ENCODE results near the gene FAM78A.
A peak's percentile ranks its signal among the peaks of the same experiment; 100 is the strongest.

FAM78A gene

GRCh38 chr9:131239161-131239975 lies 36.9 kb downstream of the FAM78A start:
- peaks cover 0 to 7% of the 10 kb centered on the region in 2 donors for H3K36me3 ChIP-seq (ENCODE audit: control insufficient read depth in 2 of 2, insufficient read depth in 2 of 2, low read length in 2 of 2)
- H3K9ac ChIP-seq (ENCODE audit: low read depth in 1 of 2, low read length in 2 of 2), result no peak overlapping the region
- H3K27me3 ChIP-seq (ENCODE audit: control insufficient read depth in 2 of 2, insufficient read depth in 2 of 2, low read length in 2 of 2), result peaks cover 0 to 2% of the 10 kb centered on the region in 2 donors
- H3K27ac ChIP-seq (ENCODE audit: low read depth in 2 of 2, low read length in 2 of 2), result no peak overlapping the region
- H3K4me1 ChIP-seq (ENCODE audit: control insufficient read depth in 2 of 2, insufficient read depth in 2 of 2, low read length in 2 of 2), result peaks cover 11 to 16% of the 10 kb centered on the region in 2 donors
- H3K9me3 ChIP-seq (ENCODE audit: control insufficient read depth in 2 of 2, low read length in 2 of 2), result no peaks in the 10 kb centered on the region
- no peak overlapping the region for H3K4me3 ChIP-seq (ENCODE audit: low read length in 2 of 2)

- Histone ChIP-seq H3K27me3 (ENCODE audit: control insufficient read depth in 2 of 2, insufficient read depth in 2 of 2, low read length in 2 of 2) (peaks cover 0 to 2% of the 10 kb centered on the region in 2 donors), H3K4me1 (ENCODE audit: control insufficient read depth in 2 of 2, insufficient read depth in 2 of 2, low read length in 2 of 2) (peaks cover 11 to 16% of the 10 kb centered on the region in 2 donors), H3K36me3 (ENCODE audit: control insufficient read depth in 2 of 2, insufficient read depth in 2 of 2, low read length in 2 of 2) (peaks cover 6 to 16% of the 10 kb centered on the region in 2 donors), H3K27ac (ENCODE audit: low read depth in 2 of 2, low read length in 2 of 2) (peak overlapping the region in 1 of 2 donors; percentile 54), H3K9me3 (ENCODE audit: control insufficient read depth in 2 of 2, low read length in 2 of 2) (no peaks in the 10 kb centered on the region), H3K4me3 (ENCODE audit: low read length in 2 of 2) (peak overlapping the region in 1 of 2 donors; percentile 59), H3K9ac (ENCODE audit: low read depth in 1 of 2, low read length in 2 of 2) (peak overlapping the region; percentile 36 to 61)
Observed at GRCh38 chr9:131238402-131239021, 37.8 kb downstream of the FAM78A start.

- no peaks in the 10 kb centered on the region for H3K9me3 ChIP-seq (ENCODE audit: control insufficient read depth in 2 of 2, low read length in 2 of 2)
- H3K27ac ChIP-seq (ENCODE audit: low read depth in 2 of 2, low read length in 2 of 2), result peak overlapping the region; percentile 29 to 54
- H3K36me3 ChIP-seq (ENCODE audit: control insufficient read depth in 2 of 2, insufficient read depth in 2 of 2, low read length in 2 of 2), result peaks cover 11 to 19% of the 10 kb centered on the region in 2 donors
- H3K27me3 ChIP-seq (ENCODE audit: control insufficient read depth in 2 of 2, insufficient read depth in 2 of 2, low read length in 2 of 2), result peaks cover 0 to 2% of the 10 kb centered on the region in 2 donors
- H3K4me1 ChIP-seq (ENCODE audit: control insufficient read depth in 2 of 2, insufficient read depth in 2 of 2, low read length in 2 of 2), result peaks cover 11 to 16% of the 10 kb centered on the region in 2 donors
- peak overlapping the region; percentile 44 to 59 for H3K4me3 ChIP-seq (ENCODE audit: low read length in 2 of 2)
- peak overlapping the region; percentile 36 to 61 for H3K9ac ChIP-seq (ENCODE audit: low read depth in 1 of 2, low read length in 2 of 2)
Observed at GRCh38 chr9:131237931-131238401, 38.3 kb downstream of the FAM78A start.

- H3K4me3 ChIP-seq (ENCODE audit: low read length in 2 of 2), result no peak overlapping the region
- no peak overlapping the region for H3K27ac ChIP-seq (ENCODE audit: low read depth in 2 of 2, low read length in 2 of 2)
- peaks cover 11 to 22% of the 10 kb centered on the region in 2 donors for H3K36me3 ChIP-seq (ENCODE audit: control insufficient read depth in 2 of 2, insufficient read depth in 2 of 2, low read length in 2 of 2)
- no peak overlapping the region for H3K9ac ChIP-seq (ENCODE audit: low read depth in 1 of 2, low read length in 2 of 2)
- H3K9me3 ChIP-seq (ENCODE audit: control insufficient read depth in 2 of 2, low read length in 2 of 2), result no peaks in the 10 kb centered on the region
- peaks cover 11 to 16% of the 10 kb centered on the region in 2 donors for H3K4me1 ChIP-seq (ENCODE audit: control insufficient read depth in 2 of 2, insufficient read depth in 2 of 2, low read length in 2 of 2)
- H3K27me3 ChIP-seq (ENCODE audit: control insufficient read depth in 2 of 2, insufficient read depth in 2 of 2, low read length in 2 of 2), result peaks cover 0 to 2% of the 10 kb centered on the region in 2 donors
Observed at GRCh38 chr9:131237291-131237690, 39.0 kb downstream of the FAM78A start.

DNA sequence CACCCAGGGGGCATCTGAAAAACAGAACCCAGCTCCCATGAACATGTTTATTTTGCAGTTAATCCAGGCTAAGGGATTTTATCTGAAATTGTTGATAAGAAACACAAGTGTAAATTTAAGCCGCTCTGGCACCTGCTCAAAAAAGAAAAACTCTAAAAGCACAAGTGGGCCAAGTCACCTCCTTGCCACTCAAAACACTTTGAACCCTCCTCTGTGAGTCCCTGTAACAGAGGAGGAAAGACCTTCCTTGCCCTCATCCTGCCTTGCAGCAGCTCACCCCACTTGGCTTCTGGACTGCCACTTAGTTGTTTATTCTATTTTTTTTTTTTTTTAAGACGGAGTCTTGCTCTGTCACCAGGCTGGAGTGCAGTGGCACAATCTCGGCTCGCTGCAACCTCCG lies 39.5 kb downstream of the FAM78A start:
- no peak overlapping the region for H3K9ac ChIP-seq (ENCODE audit: low read depth in 1 of 2, low read length in 2 of 2)
- no peak overlapping the region for H3K4me3 ChIP-seq (ENCODE audit: low read length in 2 of 2)
- no peak overlapping the region for H3K27ac ChIP-seq (ENCODE audit: low read depth in 2 of 2, low read length in 2 of 2)
- H3K27me3 ChIP-seq (ENCODE audit: control insufficient read depth in 2 of 2, insufficient read depth in 2 of 2, low read length in 2 of 2), result peaks cover 0 to 2% of the 10 kb centered on the region in 2 donors
- no peaks in the 10 kb centered on the region for H3K9me3 ChIP-seq (ENCODE audit: control insufficient read depth in 2 of 2, low read length in 2 of 2)
- peaks cover 11 to 16% of the 10 kb centered on the region in 2 donors for H3K4me1 ChIP-seq (ENCODE audit: control insufficient read depth in 2 of 2, insufficient read depth in 2 of 2, low read length in 2 of 2)
- H3K36me3 ChIP-seq (ENCODE audit: control insufficient read depth in 2 of 2, insufficient read depth in 2 of 2, low read length in 2 of 2), result peaks cover 16 to 27% of the 10 kb centered on the region in 2 donors

GRCh38 chr9:131236161-131236560 lies 40.1 kb downstream of the FAM78A start:
- H3K4me1 ChIP-seq (ENCODE audit: control insufficient read depth in 2 of 2, insufficient read depth in 2 of 2, low read length in 2 of 2), result peaks cover 11 to 16% of the 10 kb centered on the region in 2 donors
- H3K9me3 ChIP-seq (ENCODE audit: control insufficient read depth in 2 of 2, low read length in 2 of 2), result no peaks in the 10 kb centered on the region
- H3K27me3 ChIP-seq (ENCODE audit: control insufficient read depth in 2 of 2, insufficient read depth in 2 of 2, low read length in 2 of 2), result peaks cover 0 to 2% of the 10 kb centered on the region in 2 donors
- H3K4me3 ChIP-seq (ENCODE audit: low read length in 2 of 2), result no peak overlapping the region
- H3K9ac ChIP-seq (ENCODE audit: low read depth in 1 of 2, low read length in 2 of 2), result no peak overlapping the region
- H3K36me3 ChIP-seq (ENCODE audit: control insufficient read depth in 2 of 2, insufficient read depth in 2 of 2, low read length in 2 of 2), result peaks cover 16 to 31% of the 10 kb centered on the region in 2 donors
- H3K27ac ChIP-seq (ENCODE audit: low read depth in 2 of 2, low read length in 2 of 2), result no peak overlapping the region

DNA sequence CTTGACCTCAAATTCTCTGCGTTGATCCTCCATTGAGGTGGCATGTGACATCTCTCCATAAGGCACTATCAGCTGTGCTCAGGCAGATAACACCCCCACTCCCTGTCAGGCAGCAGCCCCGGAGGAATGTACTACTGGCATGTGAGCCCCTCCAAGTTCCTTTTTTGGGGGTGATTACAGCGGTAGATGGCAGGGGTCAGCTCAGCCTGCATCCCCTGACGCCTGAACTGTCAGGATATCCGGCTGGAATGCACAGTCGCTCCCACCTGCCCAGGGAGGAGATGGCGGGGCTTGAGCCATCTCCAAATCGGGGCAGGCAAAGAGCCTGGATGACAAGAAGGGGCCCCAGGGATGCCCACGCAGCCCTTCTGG lies 40.8 kb downstream of the FAM78A start:
- H3K9ac ChIP-seq (ENCODE audit: low read depth in 1 of 2, low read length in 2 of 2), result no peak overlapping the region
- no peak overlapping the region for H3K4me3 ChIP-seq (ENCODE audit: low read length in 2 of 2)
- H3K27me3 ChIP-seq (ENCODE audit: control insufficient read depth in 2 of 2, insufficient read depth in 2 of 2, low read length in 2 of 2), result peaks cover 0 to 2% of the 10 kb centered on the region in 2 donors
- H3K27ac ChIP-seq (ENCODE audit: low read depth in 2 of 2, low read length in 2 of 2), result no peak overlapping the region
- peaks cover 19 to 36% of the 10 kb centered on the region in 2 donors for H3K36me3 ChIP-seq (ENCODE audit: control insufficient read depth in 2 of 2, insufficient read depth in 2 of 2, low read length in 2 of 2)
- H3K9me3 ChIP-seq (ENCODE audit: control insufficient read depth in 2 of 2, low read length in 2 of 2), result no peaks in the 10 kb centered on the region
- peaks cover 11 to 16% of the 10 kb centered on the region in 2 donors for H3K4me1 ChIP-seq (ENCODE audit: control insufficient read depth in 2 of 2, insufficient read depth in 2 of 2, low read length in 2 of 2)

DNA sequence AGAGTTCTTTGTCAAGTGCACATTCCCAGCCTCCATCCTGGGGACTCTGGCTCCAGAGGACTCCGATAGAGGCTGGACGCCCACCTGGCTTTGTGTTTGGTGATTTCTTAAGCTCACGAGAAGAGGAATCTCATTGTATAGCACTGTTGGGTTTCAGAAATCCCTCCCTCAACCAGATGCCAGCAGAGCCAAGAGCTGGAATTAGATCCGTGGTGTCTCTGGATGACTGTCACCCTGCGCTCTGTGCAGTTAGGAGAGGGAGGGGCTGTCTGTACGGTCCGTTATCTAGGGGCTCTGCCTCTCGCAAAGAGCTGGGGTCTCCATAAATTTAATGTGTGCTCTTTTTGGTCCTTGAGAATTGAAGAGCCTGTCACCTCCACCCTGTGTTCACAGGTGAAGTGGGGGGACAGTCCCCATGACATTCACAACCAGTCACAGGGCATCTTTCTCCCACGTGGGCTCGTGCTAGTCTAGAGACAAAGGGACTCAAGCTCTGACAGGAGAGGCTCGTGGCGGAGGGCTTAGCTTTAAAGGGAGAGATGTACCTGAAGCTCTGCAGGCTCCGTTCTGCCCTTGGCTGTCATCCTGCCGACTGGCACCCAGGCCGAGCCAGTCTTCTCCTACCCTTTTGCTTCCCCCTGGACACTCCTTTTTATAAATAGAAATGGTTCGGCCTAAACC lies 41.4 kb downstream of the FAM78A start:
- peaks cover 11 to 16% of the 10 kb centered on the region in 2 donors for H3K4me1 ChIP-seq (ENCODE audit: control insufficient read depth in 2 of 2, insufficient read depth in 2 of 2, low read length in 2 of 2)
- no peak overlapping the region for H3K9ac ChIP-seq (ENCODE audit: low read depth in 1 of 2, low read length in 2 of 2)
- H3K36me3 ChIP-seq (ENCODE audit: control insufficient read depth in 2 of 2, insufficient read depth in 2 of 2, low read length in 2 of 2), result peaks cover 22 to 38% of the 10 kb centered on the region in 2 donors
- H3K27me3 ChIP-seq (ENCODE audit: control insufficient read depth in 2 of 2, insufficient read depth in 2 of 2, low read length in 2 of 2), result peaks cover 0 to 2% of the 10 kb centered on the region in 2 donors
- H3K4me3 ChIP-seq (ENCODE audit: low read length in 2 of 2), result no peak overlapping the region
- H3K9me3 ChIP-seq (ENCODE audit: control insufficient read depth in 2 of 2, low read length in 2 of 2), result no peaks in the 10 kb centered on the region
- no peak overlapping the region for H3K27ac ChIP-seq (ENCODE audit: low read depth in 2 of 2, low read length in 2 of 2)

GRCh38 chr9:131233995-131234394 lies 42.3 kb downstream of the FAM78A start:
- Histone ChIP-seq H3K4me1 (ENCODE audit: control insufficient read depth in 2 of 2, insufficient read depth in 2 of 2, low read length in 2 of 2) (peaks cover 11 to 13% of the 10 kb centered on the region in 2 donors), H3K4me3 (ENCODE audit: low read length in 2 of 2) (no peak overlapping the region), H3K9me3 (ENCODE audit: control insufficient read depth in 2 of 2, low read length in 2 of 2) (no peaks in the 10 kb centered on the region), H3K9ac (ENCODE audit: low read depth in 1 of 2, low read length in 2 of 2) (no peak overlapping the region), H3K36me3 (ENCODE audit: control insufficient read depth in 2 of 2, insufficient read depth in 2 of 2, low read length in 2 of 2) (peaks cover 31 to 42% of the 10 kb centered on the region in 2 donors), H3K27ac (ENCODE audit: low read depth in 2 of 2, low read length in 2 of 2) (peak overlapping the region in 1 of 2 donors; percentile 18), H3K27me3 (ENCODE audit: control insufficient read depth in 2 of 2, insufficient read depth in 2 of 2, low read length in 2 of 2) (no peaks in the 10 kb centered on the region)
